ENCODE results near the gene SUCLA2. TPM values are rescaled to one million over a fixed set of nuclear protein-coding genes. Genes with fewer than 3 reads are reported as not detected.

Gene SUCLA2
- total and polyA plus RNA-seq, 2 donors (not counting 1 experiment from before 2014, with no cell fraction given) = 45.7 to 64.8 TPM

DNA sequence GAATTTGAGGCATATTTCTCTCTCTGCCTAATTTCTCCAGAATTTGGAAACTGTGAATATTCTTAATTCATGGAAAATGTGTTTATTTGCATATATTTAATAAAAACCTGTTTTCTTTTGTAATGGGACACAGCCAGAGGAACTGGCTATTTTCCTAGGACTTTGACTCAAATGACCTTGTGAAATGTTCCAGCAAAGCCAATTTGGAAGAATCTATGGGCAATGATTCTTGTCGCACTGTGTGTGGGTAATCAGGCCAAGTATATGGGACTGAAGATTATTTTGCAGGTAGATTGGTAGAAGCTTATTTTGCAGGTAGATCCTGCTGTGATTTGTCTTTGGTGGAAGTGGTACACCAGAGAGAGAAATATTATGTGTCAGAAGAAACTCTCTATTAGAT, 38.8 kb downstream of the SUCLA2 start:
- no peak for DNase-seq (ENCODE audit: low read depth in 2 of 2)
- no peak overlapping the region for H2AFZ ChIP-seq (ENCODE audit: low read length)
- TF ChIP-seq EZH2 (IDR thresholded peaks at IDR 0.05; ENCODE audit: low read length, missing control alignments) = no peak
- no peak for TF ChIP-seq CTCF (conservative IDR thresholded peaks at IDR 0.05 in 1 of 2, IDR thresholded peaks at IDR 0.05 in 1 of 2; ENCODE audit: low read depth in 1 of 2, low read length in 2 of 2)
- H3K4me3 ChIP-seq (replicated peaks in 1 of 4; ENCODE audit: control extremely low read depth in 1 of 4, insufficient read depth in 1 of 4, low read depth in 3 of 4, low read length in 4 of 4) = no peak overlapping the region
- H3K36me3 ChIP-seq (ENCODE audit: control insufficient read depth, insufficient read depth, low read length) = no peaks in the 10 kb centered on the region
- peaks cover 1% of the 10 kb centered on the region for H3K9me3 ChIP-seq (ENCODE audit: control insufficient read depth, insufficient read depth, low read depth, low read length)
- no peak overlapping the region for H3K27ac ChIP-seq (ENCODE audit: insufficient read depth, low read length)
- no peak overlapping the region for H3K4me2 ChIP-seq (ENCODE audit: extremely low read depth, insufficient read depth, low read length)
- no peaks in the 10 kb centered on the region for H3K79me2 ChIP-seq (ENCODE audit: control insufficient read depth, insufficient read depth, low read length)
- H4K20me1 ChIP-seq (ENCODE audit: control insufficient read depth, extremely low read depth, insufficient read depth, low read length) = no peaks in the 10 kb centered on the region
- no peaks in the 10 kb centered on the region for H3K27me3 ChIP-seq (ENCODE audit: control insufficient read depth, insufficient read depth, low read length)
- H3K9ac ChIP-seq (ENCODE audit: insufficient read depth, low read length) = no peak overlapping the region
- H3K4me1 ChIP-seq (ENCODE audit: control insufficient read depth, extremely low read depth, insufficient read depth, low read length) = no peaks in the 10 kb centered on the region

DNA sequence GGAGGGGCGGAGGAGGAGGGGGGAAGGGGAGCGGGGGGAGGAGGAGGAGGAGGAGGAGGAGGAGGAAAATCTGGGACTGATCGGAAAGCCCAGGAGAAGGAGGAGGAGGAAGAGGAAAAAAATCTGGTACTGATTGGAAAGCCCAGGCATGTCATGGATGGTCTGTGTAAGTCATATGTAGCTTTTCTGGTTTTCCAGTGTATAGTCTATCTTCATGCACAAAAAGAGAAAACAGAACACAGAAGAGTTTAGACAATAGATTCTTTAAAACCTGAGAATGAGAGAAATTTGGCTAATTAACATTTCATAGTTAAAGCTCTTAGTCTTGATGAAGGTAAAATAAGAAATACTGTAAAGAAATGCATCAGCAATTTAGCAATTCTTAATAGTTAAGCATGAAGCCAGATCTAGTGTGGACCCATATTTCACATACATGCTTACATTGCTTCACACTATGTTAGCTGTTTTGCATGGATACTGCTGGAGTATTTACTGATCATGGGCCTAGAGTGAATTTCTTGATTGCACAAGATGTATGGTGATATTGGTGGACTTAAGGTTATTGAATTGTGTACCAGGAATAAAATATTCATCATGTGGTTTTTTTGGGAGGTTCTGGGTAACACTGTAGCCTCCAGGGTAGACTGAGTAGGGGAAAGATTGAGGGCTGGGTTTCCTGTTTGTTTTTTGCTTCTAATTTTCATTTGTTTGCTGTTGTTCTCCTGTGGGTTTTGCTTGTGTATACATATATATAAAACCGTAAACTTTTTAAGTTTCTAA, 41.4 kb downstream of the SUCLA2 start:
- Histone ChIP-seq H3K4me1 (ENCODE audit: control insufficient read depth, extremely low read depth, insufficient read depth, low read length) (no peaks in the 10 kb centered on the region), H4K20me1 (ENCODE audit: control insufficient read depth, extremely low read depth, insufficient read depth, low read length) (no peaks in the 10 kb centered on the region), H2AFZ (ENCODE audit: low read length) (no peak overlapping the region), H3K27ac (ENCODE audit: insufficient read depth, low read length) (no peak overlapping the region), H3K36me3 (ENCODE audit: control insufficient read depth, insufficient read depth, low read length) (no peaks in the 10 kb centered on the region), H3K4me2 (ENCODE audit: extremely low read depth, insufficient read depth, low read length) (no peak overlapping the region), H3K27me3 (ENCODE audit: control insufficient read depth, insufficient read depth, low read length) (no peaks in the 10 kb centered on the region), H3K79me2 (ENCODE audit: control insufficient read depth, insufficient read depth, low read length) (no peaks in the 10 kb centered on the region), H3K9me3 (ENCODE audit: control insufficient read depth, insufficient read depth, low read depth, low read length) (peaks cover 1% of the 10 kb centered on the region), H3K4me3 (replicated peaks in 1 of 4; ENCODE audit: control extremely low read depth in 1 of 4, insufficient read depth in 1 of 4, low read depth in 3 of 4, low read length in 4 of 4) (no peak overlapping the region), H3K9ac (ENCODE audit: insufficient read depth, low read length) (no peak overlapping the region)
- TF ChIP-seq CTCF (conservative IDR thresholded peaks at IDR 0.05 in 1 of 2, IDR thresholded peaks at IDR 0.05 in 1 of 2; ENCODE audit: low read depth in 1 of 2, low read length in 2 of 2) = no peak
- TF ChIP-seq EZH2 (IDR thresholded peaks at IDR 0.05; ENCODE audit: low read length, missing control alignments) = no peak
- DNase-seq (ENCODE audit: low read depth in 2 of 2) = no peak

DNA sequence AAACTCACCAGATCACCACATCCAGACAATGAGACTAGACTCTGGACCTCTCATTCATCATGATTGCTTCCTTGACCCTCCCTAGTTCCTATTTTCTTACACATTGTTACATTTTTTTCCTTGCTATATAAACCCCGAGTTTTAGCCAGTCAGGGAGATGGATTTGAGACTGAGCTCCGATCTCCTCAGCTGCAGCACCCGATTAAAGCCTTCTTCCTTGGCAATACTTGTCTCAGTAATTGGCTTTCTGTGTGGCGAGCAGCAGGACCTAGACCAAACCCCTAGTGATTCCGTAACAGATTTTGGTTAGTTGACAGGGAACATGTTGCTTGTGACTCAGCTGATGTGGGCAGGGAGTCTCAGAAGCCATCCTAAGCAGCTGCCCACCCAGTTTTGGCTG, 44.0 kb downstream of the SUCLA2 start:
- H3K27me3 ChIP-seq (ENCODE audit: control insufficient read depth, insufficient read depth, low read length) = no peaks in the 10 kb centered on the region
- H3K9me3 ChIP-seq (ENCODE audit: control insufficient read depth, insufficient read depth, low read depth, low read length) = peaks cover 1% of the 10 kb centered on the region
- H3K79me2 ChIP-seq (ENCODE audit: control insufficient read depth, insufficient read depth, low read length) = no peaks in the 10 kb centered on the region
- no peaks in the 10 kb centered on the region for H3K4me1 ChIP-seq (ENCODE audit: control insufficient read depth, extremely low read depth, insufficient read depth, low read length)
- H2AFZ ChIP-seq (ENCODE audit: low read length) = no peak overlapping the region
- no peaks in the 10 kb centered on the region for H4K20me1 ChIP-seq (ENCODE audit: control insufficient read depth, extremely low read depth, insufficient read depth, low read length)
- H3K4me3 ChIP-seq (replicated peaks in 1 of 4; ENCODE audit: control extremely low read depth in 1 of 4, insufficient read depth in 1 of 4, low read depth in 3 of 4, low read length in 4 of 4) = no peak overlapping the region
- H3K9ac ChIP-seq (ENCODE audit: insufficient read depth, low read length) = no peak overlapping the region
- H3K27ac ChIP-seq (ENCODE audit: insufficient read depth, low read length) = no peak overlapping the region
- DNase-seq (ENCODE audit: low read depth in 2 of 2) = no peak
- H3K36me3 ChIP-seq (ENCODE audit: control insufficient read depth, insufficient read depth, low read length) = no peaks in the 10 kb centered on the region
- TF ChIP-seq EZH2 (IDR thresholded peaks at IDR 0.05; ENCODE audit: low read length, missing control alignments) (no peak), CTCF (conservative IDR thresholded peaks at IDR 0.05 in 1 of 2, IDR thresholded peaks at IDR 0.05 in 1 of 2; ENCODE audit: low read depth in 1 of 2, low read length in 2 of 2) (no peak)
- no peak overlapping the region for H3K4me2 ChIP-seq (ENCODE audit: extremely low read depth, insufficient read depth, low read length)
